ENCODE measurements around the gene RBMS3. TPM values are rescaled to one million over a fixed set of nuclear protein-coding genes. Genes with fewer than 3 reads are reported as not detected.

The RBMS3 gene
- total and polyA plus RNA-seq, 2 of the 8 experiments (the other 6 are each of a cell fraction or from before 2014, with no cell fraction given), result 3.7 to 6.9 TPM

GRCh38 chr3:29363110-29363509 is 82.2 kb downstream of the RBMS3 start (continued):
- TF ChIP-seq SAP30 (IDR thresholded peaks at IDR 0.05; ENCODE audit: insufficient read depth, insufficient replicate concordance, low read length) (no peak), MAFK (IDR thresholded peaks at IDR 0.05; ENCODE audit: low read depth, low read length) (no peak), ATF2 (IDR thresholded peaks at IDR 0.05; ENCODE audit: low read length) (no peak), SP4 (IDR thresholded peaks at IDR 0.05; ENCODE audit: low read length) (no peak), SP1 (IDR thresholded peaks at IDR 0.05; ENCODE audit: low read depth, low read length) (no peak), EP300 (IDR thresholded peaks at IDR 0.05; ENCODE audit: borderline replicate concordance in 1 of 2, low read depth in 2 of 2, low read length in 2 of 2) (no peak)
- TF ChIP-seq, protein P1, sequence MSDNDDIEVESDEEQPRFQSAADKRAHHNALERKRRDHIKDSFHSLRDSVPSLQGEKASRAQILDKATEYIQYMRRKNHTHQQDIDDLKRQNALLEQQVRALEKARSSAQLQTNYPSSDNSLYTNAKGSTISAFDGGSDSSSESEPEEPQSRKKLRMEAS (IDR thresholded peaks at IDR 0.05), result no peak
